T-helper 1 cell (primary cell): ENCODE measurements around the gene TTC23.

Experiments
- DNase-seq, 5 donors: peaks; one replicate each; pipeline ENCODE4 v3.0.0-alpha.2; 2012 to 2020

The TTC23 gene

GRCh38 chr15:99163271-99164062, 85.9 kb downstream of the TTC23 start:
- DNase-seq, result no peak

- DNase-seq, result no peak
Measured at GRCh38 chr15:99158626-99159412, 90.6 kb downstream of the TTC23 start.

- no peak for DNase-seq
Measured at GRCh38 chr15:99157456-99157855, 91.9 kb downstream of the TTC23 start.

- no peak for DNase-seq
Measured at GRCh38 chr15:99155961-99156443, 93.4 kb downstream of the TTC23 start.

GRCh38 chr15:99154271-99154670, 95.1 kb downstream of the TTC23 start:
- DNase-seq, result no peak

- DNase-seq, result no peak
Measured at GRCh38 chr15:99153026-99153535, 96.3 kb downstream of the TTC23 start.

GRCh38 chr15:99151156-99151555, 98.2 kb downstream of the TTC23 start:
- DNase-seq, result no peak

DNA sequence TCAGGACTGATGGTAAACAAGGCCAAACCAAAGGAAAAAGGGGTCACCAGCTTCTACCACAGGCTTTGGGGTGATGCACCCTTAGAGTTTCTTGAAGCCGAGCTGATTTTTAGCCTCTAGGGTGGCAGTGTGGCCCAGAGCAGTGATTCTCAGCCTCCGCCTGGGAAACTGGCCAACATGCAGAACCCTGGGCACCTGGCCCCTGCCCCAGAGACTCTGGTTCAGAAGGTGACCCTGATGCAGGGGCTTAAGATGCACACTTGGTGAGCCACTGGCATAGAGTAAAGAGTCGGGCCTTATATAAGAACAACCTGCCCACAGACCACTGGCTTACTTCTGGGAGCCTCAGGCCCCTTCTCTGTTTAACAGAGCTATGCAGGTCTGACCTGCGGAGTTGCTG, 100.0 kb downstream of the TTC23 start:
- no peak for DNase-seq

DNA sequence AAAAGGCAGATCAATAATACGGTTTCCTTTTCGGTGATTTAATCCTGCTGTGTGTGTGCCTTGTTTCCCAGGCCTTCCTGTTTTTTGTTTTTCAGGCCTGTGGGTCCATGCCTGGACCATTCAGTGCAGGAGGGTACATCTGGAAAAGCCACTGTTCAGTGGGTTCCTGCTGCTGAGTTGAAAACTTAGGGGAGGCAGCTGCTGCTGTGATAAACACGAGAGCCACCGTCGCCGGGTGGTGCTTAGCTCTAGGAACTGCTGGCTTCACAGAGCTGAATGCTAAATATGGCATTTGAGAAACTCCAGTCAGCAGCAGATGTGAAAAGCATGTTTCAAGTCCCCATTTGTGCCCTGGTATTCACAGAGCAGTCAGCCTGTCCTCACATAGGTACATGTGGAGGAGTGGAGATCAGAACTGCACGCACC, 100.5 kb downstream of the TTC23 start:
- DNase-seq, result no peak

DNA sequence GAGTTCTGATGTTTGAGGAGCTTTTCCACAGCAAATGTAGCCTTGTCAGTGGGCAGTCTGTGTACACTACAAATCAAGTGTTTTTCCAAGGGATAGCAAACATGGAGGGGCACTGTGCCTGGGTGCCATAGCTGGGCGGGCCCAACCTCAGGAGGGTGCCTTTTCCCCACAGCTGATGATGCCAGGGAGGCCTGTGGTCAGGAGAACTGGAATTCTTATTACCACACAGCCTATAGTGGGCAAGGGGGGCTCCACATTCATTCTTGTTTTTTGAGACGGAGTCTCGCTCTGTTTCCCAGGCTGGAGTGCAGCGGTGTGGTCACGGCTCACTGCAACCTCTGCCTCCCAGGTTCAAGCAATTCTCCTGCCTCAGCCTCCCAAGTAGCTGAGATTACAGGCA, 102.7 kb downstream of the TTC23 start:
- no peak for DNase-seq

DNA sequence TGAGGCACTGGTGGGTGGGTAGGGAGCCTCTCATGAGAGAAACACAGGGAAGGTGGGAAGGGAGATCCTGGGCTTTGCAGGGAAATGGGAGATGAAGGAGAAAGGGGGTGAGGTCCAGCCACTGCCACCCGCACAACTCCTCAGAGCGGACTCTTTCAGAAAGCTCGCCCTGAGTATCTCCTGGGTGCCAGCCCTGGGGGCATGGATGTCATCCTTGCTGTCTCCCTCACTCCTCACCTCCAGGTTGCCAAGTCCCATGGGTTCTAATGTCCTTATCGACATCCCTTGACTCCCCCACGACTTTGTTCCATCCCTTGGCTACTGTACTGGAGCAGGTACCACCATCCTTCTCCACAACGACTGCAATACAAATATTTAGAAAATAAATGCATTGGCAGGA, 103.6 kb downstream of the TTC23 start:
- DNase-seq, result no peak

DNA sequence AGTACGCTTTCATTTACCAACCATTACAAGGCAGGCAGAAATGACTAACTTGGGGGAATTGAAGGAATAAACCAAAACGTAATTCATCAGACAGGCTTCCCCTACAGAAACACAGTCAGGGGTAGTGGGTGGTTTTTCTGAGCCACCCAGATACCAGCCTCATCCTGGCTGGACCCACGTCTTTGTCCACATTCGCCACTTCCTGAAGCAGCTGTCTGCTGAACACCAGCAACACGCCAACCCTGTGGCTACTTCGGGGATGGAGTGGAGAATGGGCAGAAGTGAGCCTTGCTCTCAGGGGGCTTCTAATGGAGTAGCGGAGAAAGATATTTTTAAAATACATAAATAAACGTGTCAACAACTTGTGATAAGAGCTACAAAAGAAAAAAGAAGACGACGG, 104.4 kb downstream of the TTC23 start:
- DNase-seq, result no peak

DNA sequence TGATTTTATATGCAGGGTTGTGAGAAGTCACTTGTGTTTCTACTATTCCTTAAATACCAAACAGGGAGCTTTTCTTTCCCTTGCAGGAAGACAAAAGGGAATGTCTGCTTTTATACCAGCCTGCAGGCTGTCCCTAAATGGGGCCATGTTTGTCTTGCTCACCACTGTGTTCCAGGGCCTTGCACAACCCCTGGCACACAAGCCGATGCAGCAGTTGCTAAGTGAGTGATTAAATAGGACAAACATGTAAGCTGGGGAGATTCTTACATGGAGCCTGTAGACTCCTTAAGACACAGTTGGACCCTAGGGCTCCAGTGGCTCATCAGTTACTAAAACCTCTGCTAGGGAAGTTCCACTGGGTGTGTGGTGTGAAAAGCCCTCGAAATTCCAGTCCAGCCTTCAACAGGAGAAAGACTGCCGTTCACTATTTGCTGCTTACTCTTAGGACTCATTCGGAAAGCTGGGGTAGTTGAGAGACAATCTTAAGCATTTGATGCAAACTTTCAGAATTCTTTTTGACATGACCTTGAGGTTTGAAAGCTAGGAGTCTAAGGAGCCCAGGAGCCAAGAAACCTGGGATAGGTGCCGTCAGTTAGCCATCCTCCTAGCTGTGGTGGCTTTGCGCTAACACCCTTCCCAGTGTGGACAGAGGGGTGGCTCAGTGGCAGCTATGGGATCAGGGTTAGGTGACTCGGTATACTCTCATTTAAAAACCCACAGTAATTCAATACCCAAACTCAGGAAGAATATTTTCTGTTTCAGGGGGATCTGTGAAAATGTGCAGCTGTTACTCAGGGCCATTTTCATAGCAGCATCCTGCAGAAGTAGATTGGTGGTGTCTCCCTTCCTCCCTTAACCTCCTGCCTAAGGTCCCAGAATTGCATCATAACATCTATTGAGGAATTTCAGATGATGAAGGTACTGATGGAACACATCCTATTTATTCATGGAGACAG, 105.4 kb downstream of the TTC23 start:
- no peak for DNase-seq

- no peak for DNase-seq
Measured at GRCh38 chr15:99143242-99143641, 106.1 kb downstream of the TTC23 start.

DNA sequence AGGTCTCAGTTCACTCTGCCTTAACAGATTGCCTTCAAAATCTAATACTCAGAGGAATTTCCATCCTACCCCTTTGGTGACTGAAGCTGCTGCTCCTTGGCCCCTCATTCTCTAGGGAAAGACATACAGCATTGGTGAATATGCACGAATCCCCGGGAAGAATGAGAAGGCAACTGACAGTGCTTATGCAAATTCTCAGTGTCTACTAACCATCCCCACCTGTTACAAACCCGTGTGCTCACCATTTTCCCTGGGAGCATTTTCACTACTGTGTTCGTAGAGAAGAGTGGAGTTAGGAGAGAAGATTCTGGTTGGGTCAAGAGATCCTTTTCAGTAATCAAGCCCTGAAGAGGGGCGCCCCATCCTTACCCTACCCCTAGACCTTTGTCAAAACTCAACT, 106.8 kb downstream of the TTC23 start:
- DNase-seq, result no peak

GRCh38 chr15:99141943-99142342, 107.4 kb downstream of the TTC23 start:
- no peak for DNase-seq

GRCh38 chr15:99140590-99140989, 108.8 kb downstream of the TTC23 start:
- DNase-seq, result no peak

GRCh38 chr15:99139276-99139675, 110.1 kb downstream of the TTC23 start:
- DNase-seq, result no peak

GRCh38 chr15:99138491-99138982, 110.8 kb downstream of the TTC23 start:
- no peak for DNase-seq

DNA sequence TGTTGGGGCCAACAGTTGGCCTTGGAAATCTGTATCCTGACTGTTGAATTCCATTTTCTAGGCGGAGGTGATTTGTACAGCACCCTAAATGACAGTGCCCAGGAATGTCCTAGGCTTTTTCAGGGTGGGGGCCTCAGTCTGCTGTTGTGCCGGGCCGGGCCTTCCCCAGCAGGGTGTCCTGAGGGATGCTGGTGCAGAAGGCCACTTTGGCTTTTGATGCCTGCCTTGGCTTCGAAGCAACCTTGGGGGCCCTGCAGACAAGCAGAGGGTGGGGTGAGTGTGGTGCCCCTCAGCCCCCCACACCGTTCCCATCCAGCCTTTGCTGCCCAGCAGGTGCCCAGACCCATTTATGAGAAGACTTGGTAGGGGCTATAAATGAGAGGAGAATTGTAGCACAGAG, 111.5 kb downstream of the TTC23 start:
- DNase-seq, result no peak

GRCh38 chr15:99137111-99137546, 112.3 kb downstream of the TTC23 start:
- no peak for DNase-seq

GRCh38 chr15:99135194-99135593, 114.2 kb downstream of the TTC23 start:
- DNase-seq, result peak in 1 of 5 donors; percentile 7
